GM06990 (cell line): ENCODE data around the gene BARHL1.

Source experiments
- DNase-seq: peaks from one replicate; pipeline ENCODE4 v3.0.0-alpha.2; 2011; ENCODE audit not compliant: insufficient read length; ENCODE audit errors: extremely low read depth
- H3K27me3 ChIP-seq: replicated peaks from 2 replicates; pipeline ENCODE4 v1.6.0; 2011; ENCODE audit warnings: low read length; ENCODE audit not compliant: control insufficient read depth, insufficient read depth
- H3K36me3 ChIP-seq: 2 replicates; pipeline ENCODE4 v1.5.1; 2011; ENCODE audit warnings: low read length; ENCODE audit not compliant: control insufficient read depth, insufficient read depth
- H3K4me3 ChIP-seq: replicated peaks from 2 replicates; pipeline ENCODE4 v1.5.1; 2011; ENCODE audit warnings: low read depth, mild to moderate bottlenecking, control low read depth, low read length
- CTCF ChIP-seq: IDR thresholded peaks from 2 replicates; pipeline ENCODE4 v1.5.1; 2011; ENCODE audit warnings: low read length, control low read depth, mild to moderate bottlenecking, inconsistent platforms; ENCODE audit not compliant: insufficient read depth, poor library complexity, severe bottlenecking

The BARHL1 gene

GRCh38 chr9:132639322-132639721 lies 56.9 kb downstream of the BARHL1 start:
- TF ChIP-seq CTCF, result no peak
- peaks cover 18% of the 10 kb centered on the region for H3K36me3 ChIP-seq
- no peaks in the 10 kb centered on the region for H3K27me3 ChIP-seq
- no peak overlapping the region for H3K4me3 ChIP-seq
- DNase-seq, result no peak
